ENCODE results near the gene ZNF737. TPM values are rescaled to one million over a fixed set of nuclear protein-coding genes. Genes with fewer than 3 reads are reported as not detected.
"Not testable (repeated sequence)": the region's sequence is repeated elsewhere in the genome, so short reads cannot be mapped to it uniquely, and the experiment has no call there.

ZNF737 gene
- total and polyA plus RNA-seq, 2 experiments from 2014 or later: 2.4 to 3.5 TPM

DNA sequence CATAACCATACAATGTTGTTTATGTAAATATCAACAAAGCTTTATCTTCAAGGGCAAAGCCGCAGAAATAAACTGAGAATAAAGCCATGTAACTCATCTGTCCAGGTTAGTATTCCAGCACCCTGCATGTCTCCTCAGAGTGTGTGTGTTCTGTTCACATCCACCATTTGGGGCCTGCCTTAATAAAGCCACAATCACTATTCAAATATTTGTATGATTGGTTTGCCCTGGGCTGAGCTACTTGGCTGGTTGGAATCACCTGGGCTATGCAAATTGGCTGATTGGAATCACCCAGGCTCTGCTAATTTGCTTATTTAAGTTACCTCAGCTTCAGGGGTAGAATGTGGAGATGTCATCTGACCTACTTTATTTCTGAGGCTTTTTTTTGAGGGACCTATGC lies 42.4 kb upstream of the ZNF737 start:
- no peaks in the 10 kb centered on the region for H3K4me1 ChIP-seq (ENCODE audit: insufficient read depth)
- H3F3A ChIP-seq (ENCODE audit: insufficient read depth): no peaks in the 10 kb centered on the region
- H3K9me2 ChIP-seq (ENCODE audit: insufficient read depth): no peaks in the 10 kb centered on the region
- H3K4me2 ChIP-seq (ENCODE audit: unreplicated experiment): no peak overlapping the region
- H3K36me3 ChIP-seq (ENCODE audit: low read depth): no peaks in the 10 kb centered on the region
- 61 to 65% methylated on average over 1 of the region's 1 CpG for WGBS, 2 experiments (ENCODE audit: low coverage in 1 of 2, low lambda C conversion rate in 2 of 2, missing lambda C conversion rate in 2 of 2)
- no peak overlapping the region for H3K27ac ChIP-seq
- TF ChIP-seq EZH2phosphoT487 (IDR thresholded peaks at IDR 0.05; ENCODE audit: insufficient read depth, low read depth) (no peak), EZH2 (IDR thresholded peaks at IDR 0.05; ENCODE audit: insufficient read depth, poor library complexity, severe bottlenecking) (no peak)
- no peak overlapping the region for H3K9ac ChIP-seq
- no peaks in the 10 kb centered on the region for H4K20me1 ChIP-seq (ENCODE audit: insufficient read depth)
- no peaks in the 10 kb centered on the region for H3K27me3 ChIP-seq (replicated peaks; ENCODE audit: insufficient read depth)
- peaks cover 6% of the 10 kb centered on the region for H3K9me3 ChIP-seq (ENCODE audit: low read depth)
- in situ Hi-C loops (cut with MboI): no loop called here
- no peak overlapping the region for H2AFZ ChIP-seq
- no peak for DNase-seq
- H3K4me3 ChIP-seq: no peak overlapping the region
- no peaks in the 10 kb centered on the region for H3K79me2 ChIP-seq (ENCODE audit: insufficient read depth)

DNA sequence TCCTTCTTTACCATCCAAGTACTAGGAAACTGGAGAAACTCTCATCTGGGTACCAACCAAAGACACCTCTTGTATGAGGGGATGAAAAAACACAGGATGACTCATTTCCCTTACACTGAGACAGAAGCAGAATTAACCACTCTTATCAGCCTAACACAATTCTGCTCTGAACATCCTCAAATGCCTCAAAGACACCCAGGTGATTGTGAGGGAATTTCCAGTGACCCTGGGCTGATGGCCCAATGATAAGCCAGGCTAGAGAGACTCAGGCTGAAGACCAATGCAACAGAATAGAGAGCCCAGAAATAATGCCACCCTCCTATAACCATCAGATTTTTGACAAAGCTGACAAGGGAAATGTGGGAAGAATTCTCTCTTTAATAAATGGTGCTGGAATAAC lies 7.0 kb downstream of the ZNF737 start:
- no peaks in the 10 kb centered on the region for H3K9me2 ChIP-seq (ENCODE audit: insufficient read depth)
- DNase-seq: no peak
- no peak overlapping the region for H3K27ac ChIP-seq
- no peak overlapping the region for H3K9ac ChIP-seq
- H3K27me3 ChIP-seq (replicated peaks; ENCODE audit: insufficient read depth): no peaks in the 10 kb centered on the region
- H3K9me3 ChIP-seq (ENCODE audit: low read depth): peaks cover 14% of the 10 kb centered on the region
- peaks cover 22% of the 10 kb centered on the region for H3K36me3 ChIP-seq (ENCODE audit: low read depth)
- in situ Hi-C loops (cut with MboI): no loop called here
- TF ChIP-seq EZH2phosphoT487 (IDR thresholded peaks at IDR 0.05; ENCODE audit: insufficient read depth, low read depth) (no peak), EZH2 (IDR thresholded peaks at IDR 0.05; ENCODE audit: insufficient read depth, poor library complexity, severe bottlenecking) (no peak)
- no peaks in the 10 kb centered on the region for H3F3A ChIP-seq (ENCODE audit: insufficient read depth)
- no peak overlapping the region for H3K4me2 ChIP-seq (ENCODE audit: unreplicated experiment)
- H3K4me3 ChIP-seq: no peak overlapping the region
- H3K4me1 ChIP-seq (ENCODE audit: insufficient read depth): no peaks in the 10 kb centered on the region
- peaks cover 91% of the 10 kb centered on the region for H3K79me2 ChIP-seq (ENCODE audit: insufficient read depth)
- H2AFZ ChIP-seq: no peak overlapping the region
- H4K20me1 ChIP-seq (ENCODE audit: insufficient read depth): no peaks in the 10 kb centered on the region

DNA sequence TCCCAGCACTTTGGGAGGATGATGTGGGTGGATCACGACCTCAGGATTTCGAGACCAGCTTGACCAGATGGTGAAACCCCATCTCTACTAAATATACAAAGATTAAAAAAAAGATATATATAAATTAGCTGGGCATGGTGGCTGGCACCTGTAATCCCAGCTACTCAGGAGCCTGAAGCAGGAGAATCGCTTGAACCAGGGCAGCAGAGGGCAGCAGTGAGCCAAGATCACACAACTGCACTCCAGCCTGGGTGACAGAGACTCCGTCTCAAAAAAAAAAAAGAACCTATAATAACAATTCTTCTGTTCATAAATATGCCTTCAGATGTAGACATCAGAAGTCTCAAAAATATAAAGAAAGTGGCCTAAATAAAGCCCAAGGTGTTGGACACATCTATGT lies 7.6 kb downstream of the ZNF737 start:
- no peak for DNase-seq
- 71 to 79% methylated on average over 4 of the region's 4 CpGs for WGBS, 2 experiments (ENCODE audit: low coverage in 1 of 2, low lambda C conversion rate in 2 of 2, missing lambda C conversion rate in 2 of 2)

DNA sequence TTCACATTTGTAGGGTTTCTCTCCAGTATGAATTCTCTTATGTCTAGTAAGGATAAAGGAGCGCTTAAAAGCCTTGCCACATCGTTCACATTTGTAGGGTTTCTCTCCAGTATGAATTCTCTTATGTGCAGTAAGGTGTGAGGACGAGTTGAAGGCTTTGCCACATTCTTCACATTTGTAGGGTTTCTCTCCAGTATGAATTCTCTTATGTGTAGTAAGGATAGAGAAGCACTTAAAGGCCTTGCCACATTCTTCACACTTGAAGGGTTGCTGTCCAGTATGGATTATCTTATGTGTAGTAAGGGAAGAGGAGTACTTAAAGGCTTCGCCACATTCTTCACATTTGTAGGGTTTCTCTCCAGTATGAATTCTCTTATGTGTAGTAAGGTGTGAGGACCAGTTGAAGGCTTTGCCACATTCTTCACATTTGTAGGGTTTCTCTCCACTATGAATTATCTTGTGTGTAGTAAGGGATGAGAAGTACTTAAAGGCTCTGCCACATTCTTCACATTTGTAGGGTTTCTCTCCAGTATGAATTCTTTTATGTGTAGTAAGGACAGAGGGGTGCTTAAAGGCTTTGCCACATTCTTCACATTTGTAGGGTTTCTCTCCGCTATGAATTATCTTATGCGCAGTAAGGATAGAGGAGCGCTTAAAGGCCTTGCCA lies 20.8 kb downstream of the ZNF737 start:
- DNase-seq; in situ Hi-C loops (cut with MboI); H3K9ac ChIP-seq; H4K20me1 ChIP-seq (ENCODE audit: insufficient read depth); H3K79me2 ChIP-seq (ENCODE audit: insufficient read depth); H3K4me1 ChIP-seq (ENCODE audit: insufficient read depth); H2AFZ ChIP-seq; H3K4me2 ChIP-seq (ENCODE audit: unreplicated experiment); H3K27ac ChIP-seq; H3K9me2 ChIP-seq (ENCODE audit: insufficient read depth); H3K27me3 ChIP-seq (replicated peaks; ENCODE audit: insufficient read depth): not testable (repeated sequence)
- WGBS, 2 experiments (ENCODE audit: low coverage in 1 of 2, low lambda C conversion rate in 2 of 2, missing lambda C conversion rate in 2 of 2): 97% methylated on average over 7 of the region's 7 CpGs
- H3K4me3 ChIP-seq: 0 out of 2 replicates have a peak overlapping the region, but pooled peaks have one; percentile 7
- peaks cover 55% of the 10 kb centered on the region for H3K9me3 ChIP-seq (ENCODE audit: low read depth)
- H3F3A ChIP-seq (ENCODE audit: insufficient read depth): peaks cover 21% of the 10 kb centered on the region
- peaks cover 74% of the 10 kb centered on the region for H3K36me3 ChIP-seq (ENCODE audit: low read depth)

More for the DNA sequence above, 7.6 kb downstream of the ZNF737 start:
- Histone ChIP-seq H3K4me3 (no peak overlapping the region), H3F3A (ENCODE audit: insufficient read depth) (no peaks in the 10 kb centered on the region), H2AFZ (no peak overlapping the region), H3K9me3 (ENCODE audit: low read depth) (peaks cover 14% of the 10 kb centered on the region), H3K4me2 (ENCODE audit: unreplicated experiment) (no peak overlapping the region), H4K20me1 (ENCODE audit: insufficient read depth) (no peaks in the 10 kb centered on the region), H3K79me2 (ENCODE audit: insufficient read depth) (peaks cover 85% of the 10 kb centered on the region), H3K9ac (no peak overlapping the region), H3K36me3 (ENCODE audit: low read depth) (peaks cover 27% of the 10 kb centered on the region), H3K9me2 (ENCODE audit: insufficient read depth) (no peaks in the 10 kb centered on the region), H3K4me1 (ENCODE audit: insufficient read depth) (no peaks in the 10 kb centered on the region), H3K27me3 (replicated peaks; ENCODE audit: insufficient read depth) (no peaks in the 10 kb centered on the region), H3K27ac (no peak overlapping the region)
- in situ Hi-C loops (cut with MboI): no loop called here
- no peak for TF ChIP-seq EZH2phosphoT487 (IDR thresholded peaks at IDR 0.05; ENCODE audit: insufficient read depth, low read depth)
- no peak for TF ChIP-seq EZH2 (IDR thresholded peaks at IDR 0.05; ENCODE audit: insufficient read depth, poor library complexity, severe bottlenecking)

DNA sequence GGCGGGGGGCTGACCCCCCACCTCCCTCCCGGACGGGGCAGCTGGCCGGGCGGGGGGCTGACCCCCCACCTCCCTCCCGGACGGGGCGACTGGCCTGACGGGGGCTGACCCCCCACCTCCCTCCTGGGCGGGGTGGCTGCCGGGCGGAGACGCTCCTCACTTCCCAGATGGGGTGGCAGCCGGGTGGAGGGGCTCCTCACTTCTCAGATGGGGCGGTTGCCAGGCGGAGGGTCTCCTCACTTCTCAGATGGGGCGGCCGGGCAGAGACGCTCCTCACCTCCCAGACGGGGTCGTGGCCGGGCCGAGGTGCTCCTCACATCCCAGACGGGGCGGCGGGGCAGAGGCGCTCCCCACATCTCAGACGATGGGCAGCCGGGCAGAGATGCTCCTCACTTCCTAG lies 35.3 kb downstream of the ZNF737 start:
- DNase-seq; H3K4me2 ChIP-seq (ENCODE audit: unreplicated experiment); H3K4me1 ChIP-seq (ENCODE audit: insufficient read depth); H4K20me1 ChIP-seq (ENCODE audit: insufficient read depth); H3K27ac ChIP-seq; H2AFZ ChIP-seq; H3K27me3 ChIP-seq (replicated peaks; ENCODE audit: insufficient read depth); in situ Hi-C loops (cut with MboI); H3K36me3 ChIP-seq (ENCODE audit: low read depth); H3F3A ChIP-seq (ENCODE audit: insufficient read depth); H3K79me2 ChIP-seq (ENCODE audit: insufficient read depth); H3K9me2 ChIP-seq (ENCODE audit: insufficient read depth); H3K4me3 ChIP-seq; H3K9ac ChIP-seq; H3K9me3 ChIP-seq (ENCODE audit: low read depth): not testable (repeated sequence)
- WGBS, 2 experiments (ENCODE audit: low coverage in 1 of 2, low lambda C conversion rate in 2 of 2, missing lambda C conversion rate in 2 of 2): 86% methylated on average over 21 of the region's 29 CpGs; no CpG with 5 or more reads in 1 of the 2 experiments
